A549 (cell line): Measurements from ENCODE around the gene CASP9. TPM values are rescaled to one million over a fixed set of nuclear protein-coding genes. Genes with fewer than 3 reads are reported as not detected.

Source experiments
- ATAC-seq, 2 experiments: fragments of 200-7000 bp in 1 of 2; fragments of >200 bp in 1 of 2; cut with Nextera tagmentation in 1 of 2; cut with Tn5 transposase in 1 of 2; 3 replicates each; pipeline versions ENCODE4 v1.8.0 to v1.9.1; 2018 to 2020; ENCODE audit warnings: mild to moderate bottlenecking in 1 of 2, moderate library complexity in 1 of 2
- CTCF ChIA-PET: fragments of 300-600 bp; sonication (Branson Sonifier 250); formaldehyde crosslinking; extraction: SDS; loops from one replicate; lab custom pipeline; 2021; ENCODE audit warnings: antibody characterized with exemption, inconsistent platforms; lab: Yijun Ruan, JAX
- POLR2A ChIA-PET: fragments of 350-600 bp; formaldehyde crosslinking; extraction: SDS; loops from one replicate; lab custom pipeline; 2021; ENCODE audit warnings: antibody characterized with exemption, inconsistent platforms; lab: Yijun Ruan, JAX
- DNase-seq, 2 experiments: peaks; one replicate each; pipeline versions ENCODE4 v3.0.0 to v3.0.0-alpha.2; 2011 to 2016; ENCODE audit warnings: low read depth in 1 of 2, low spot score in 1 of 2
- FAIRE-seq: peaks from 2 replicates; lab custom pipeline; 2011; peaks lifted over from hg19 to GRCh38; lab: Jason Lieb, UNC
- H3K27ac ChIP-seq, 2 experiments: fragments of >200 bp; sonication (Bioruptor Twin); formaldehyde crosslinking; 3 replicates each; pipeline ENCODE4 v1.5.1; 2016 to 2017
- H3K4me1 ChIP-seq: fragments of >200 bp; sonication (Bioruptor Twin); formaldehyde crosslinking; 3 replicates; pipeline ENCODE4 v1.6.1; 2016
- H3K4me2 ChIP-seq: fragments of >200 bp; sonication (Bioruptor Twin); formaldehyde crosslinking; 3 replicates; pipeline ENCODE4 v1.6.1; 2016
- H3K4me3 ChIP-seq: fragments of >200 bp; sonication (Bioruptor Twin); formaldehyde crosslinking; 3 replicates; pipeline ENCODE4 v1.5.1; 2016
- H3K9me3 ChIP-seq: fragments of >200 bp; sonication (Bioruptor Twin); formaldehyde crosslinking; 3 replicates; pipeline ENCODE4 v1.6.1; 2016
- CHD4 ChIP-seq: fragments of 200-600 bp; sonication (generic); IDR thresholded peaks from 2 replicates; pipeline ENCODE4 v1.6.1; 2016; ENCODE audit warnings: antibody characterized with exemption, mild to moderate bottlenecking, borderline replicate concordance
- EHF ChIP-seq: fragments of 250-450 bp; sonication (Bioruptor Pico); IDR thresholded peaks from 2 replicates; pipeline ENCODE4 v1.5.0; 2020; ENCODE audit warnings: mild to moderate bottlenecking
- ELK1 ChIP-seq: fragments of 150-350 bp; IDR thresholded peaks from 2 replicates; pipeline ENCODE4 v1.6.1; 2014; ENCODE audit warnings: low read depth, mild to moderate bottlenecking, low read length
- FOSB ChIP-seq: fragments of 250-450 bp; sonication (Bioruptor Pico); IDR thresholded peaks from 2 replicates; pipeline ENCODE4 v1.5.0; 2020; ENCODE audit warnings: mild to moderate bottlenecking, moderate library complexity
- FOSL2 ChIP-seq, 2 experiments: fragments of 450-650 bp in 1 of 2; fragments of >200 bp in 1 of 2; sonication (Bioruptor Twin) in 1 of 2; formaldehyde crosslinking; IDR thresholded peaks; 2 replicates each; pipeline versions ENCODE4 v1.5.0 to v1.6.1; 2016 to 2020; ENCODE audit warnings: mild to moderate bottlenecking in 1 of 2, moderate library complexity in 1 of 2
- GATA3 ChIP-seq: IDR thresholded peaks from 2 replicates; pipeline ENCODE4 v1.6.1; 2012; ENCODE audit warnings: borderline replicate concordance
- HDAC2 ChIP-seq: fragments of 200-600 bp; sonication (generic); IDR thresholded peaks from 2 replicates; pipeline ENCODE4 v1.6.1; 2016
- HES2 ChIP-seq: fragments of >200 bp; sonication (Bioruptor Twin); formaldehyde crosslinking; IDR thresholded peaks from 2 replicates; pipeline ENCODE4 v1.6.1; 2016
- HOXA7 ChIP-seq: fragments of 250-450 bp; sonication (Bioruptor Pico); IDR thresholded peaks from 2 replicates; pipeline ENCODE4 v1.5.0; 2020; ENCODE audit warnings: mild to moderate bottlenecking, moderate library complexity
- MAFK ChIP-seq: fragments of 450-650 bp; IDR thresholded peaks from 2 replicates; pipeline ENCODE4 v1.6.1; 2014; ENCODE audit not compliant: partially characterized antibody
- MAX ChIP-seq: IDR thresholded peaks from 2 replicates; pipeline ENCODE4 v1.6.1; 2012
- PHF8 ChIP-seq: fragments of 200-600 bp; sonication (generic); IDR thresholded peaks from 2 replicates; pipeline ENCODE4 v1.6.1; 2016; ENCODE audit warnings: low read depth, mild to moderate bottlenecking, antibody characterized with exemption, moderate library complexity, borderline replicate concordance
- RARB ChIP-seq: fragments of 250-450 bp; sonication (Bioruptor Pico); IDR thresholded peaks from 2 replicates; pipeline ENCODE4 v1.8.0; 2021; ENCODE audit warnings: mild to moderate bottlenecking, moderate library complexity
- RCOR1 ChIP-seq: fragments of 150-350 bp; IDR thresholded peaks from 2 replicates; pipeline ENCODE4 v1.6.1; 2014; ENCODE audit warnings: antibody characterized with exemption, low read length, low read depth
- WGBS: methylation state at CpG from one replicate; pipeline ENCODE4 v1.1.6; 2017; ENCODE audit errors: missing lambda C conversion rate; 5-methylcytosine and 5-hydroxymethylcytosine counted together
- polyA plus RNA-seq, 4 experiments: library from polyadenylated mRNA; depleted of rRNA in 3 of 4; stranded (reverse); fragments of >200 nt; fragmentation: RNase III in 1 of 4; extraction: RNeasy Plus Mini Kit Qiagen cat#74134 plus additional on column Dnase treatment in 1 of 4; gene quantifications; 2 replicates in 3 of 4; 3 replicates in 1 of 4; pipeline ENCODE4 v1.2.3, GENCODE V29; 2011 to 2017
- TF ChIP-seq, protein P1 (sequence below): fragments of 200-600 bp; sonication (generic); IDR thresholded peaks from 2 replicates; pipeline ENCODE4 v1.6.1; 2016; ENCODE audit warnings: antibody characterized with exemption, mild to moderate bottlenecking, moderate library complexity
- TF ChIP-seq, protein P2 (sequence below): fragments of >200 bp; sonication (Bioruptor Twin); formaldehyde crosslinking; IDR thresholded peaks from 3 replicates; pipeline ENCODE4 v1.5.1; 2016
- TF ChIP-seq, protein P3 (sequence below): fragments of >200 bp; sonication (Bioruptor Twin); formaldehyde crosslinking; IDR thresholded peaks from 3 replicates; pipeline ENCODE4 v1.6.1; 2016

CASP9 gene
- polyA plus RNA-seq, 2 of the 4 experiments (the other 2 are of a cell fraction): 11.0 to 16.1 TPM

DNA sequence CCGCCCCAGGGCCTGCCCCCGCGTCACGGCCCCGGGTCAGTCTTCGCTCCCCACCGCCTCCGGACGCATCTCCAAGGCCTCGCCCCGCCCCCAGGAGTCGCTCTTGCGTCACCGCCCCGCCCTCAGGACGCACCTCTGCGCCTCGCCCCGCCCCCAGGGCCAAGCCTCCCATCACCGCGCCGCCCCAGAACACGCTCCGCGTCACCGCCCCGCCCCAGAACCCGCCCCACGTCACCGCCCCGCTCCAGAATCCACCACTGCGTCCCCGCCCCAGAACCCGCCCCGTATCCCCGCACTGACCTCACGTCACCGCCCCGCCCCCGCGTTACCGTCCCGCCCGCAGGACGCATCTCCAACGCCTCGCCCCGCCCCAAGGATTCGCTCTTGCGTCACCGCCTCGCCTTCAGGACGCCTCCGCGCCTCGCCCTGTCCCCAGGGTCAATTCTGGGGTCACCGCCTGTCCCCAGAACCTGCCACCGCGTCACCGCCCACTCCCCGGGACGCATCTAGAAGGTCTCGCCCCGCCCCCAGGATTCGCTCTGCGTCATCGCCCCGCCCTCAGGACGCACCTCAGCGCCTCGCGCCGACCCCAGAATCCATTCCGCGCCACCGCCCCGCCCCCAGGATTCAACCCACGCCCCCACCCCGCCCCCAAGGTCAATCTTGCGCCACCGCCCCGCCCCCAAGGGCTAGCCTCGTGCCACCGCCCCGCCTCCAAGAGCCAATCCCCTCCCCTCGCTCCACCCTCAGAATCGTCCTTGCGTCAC is 451 bp upstream of the CASP9 start:
- Histone ChIP-seq H3K4me1 (peaks cover 14% of the 10 kb centered on the region; the same call in 2 of the 3 replicates), H3K9me3 (no peaks in the 10 kb centered on the region), H3K4me3 (peak overlapping the region; percentile 76), H3K27ac (peak overlapping the region; percentile 89 to 98), H3K4me2 (peak overlapping the region; percentile 70; the same call in 1 of the 3 replicates)
- peak; percentile 43 to 98 for DNase-seq
- CTCF ChIA-PET: interaction anchor here (0.6 to 1.2 kb wide), 2 partner anchors 10 to 239 kb away, joined by 3 read pairs; no protein-coding TSS in a partner anchor
- FAIRE-seq: no peak
- peak; percentile 56 to 68 for ATAC-seq
- POLR2A ChIA-PET: no interaction called here
- no peak for TF ChIP-seq FOSL2 (IDR thresholded peaks at IDR 0.05)
- 0 out of 2 replicates have a peak, but pooled peaks have one; percentile 18 for TF ChIP-seq FOSL2 (CRISPR knock-in tag; IDR thresholded peaks at IDR 0.05)
- no peak; the same call in 1 of the 2 replicates for TF ChIP-seq MAX
- no CpG with 5 or more reads among the region's 88 CpGs for WGBS

DNA sequence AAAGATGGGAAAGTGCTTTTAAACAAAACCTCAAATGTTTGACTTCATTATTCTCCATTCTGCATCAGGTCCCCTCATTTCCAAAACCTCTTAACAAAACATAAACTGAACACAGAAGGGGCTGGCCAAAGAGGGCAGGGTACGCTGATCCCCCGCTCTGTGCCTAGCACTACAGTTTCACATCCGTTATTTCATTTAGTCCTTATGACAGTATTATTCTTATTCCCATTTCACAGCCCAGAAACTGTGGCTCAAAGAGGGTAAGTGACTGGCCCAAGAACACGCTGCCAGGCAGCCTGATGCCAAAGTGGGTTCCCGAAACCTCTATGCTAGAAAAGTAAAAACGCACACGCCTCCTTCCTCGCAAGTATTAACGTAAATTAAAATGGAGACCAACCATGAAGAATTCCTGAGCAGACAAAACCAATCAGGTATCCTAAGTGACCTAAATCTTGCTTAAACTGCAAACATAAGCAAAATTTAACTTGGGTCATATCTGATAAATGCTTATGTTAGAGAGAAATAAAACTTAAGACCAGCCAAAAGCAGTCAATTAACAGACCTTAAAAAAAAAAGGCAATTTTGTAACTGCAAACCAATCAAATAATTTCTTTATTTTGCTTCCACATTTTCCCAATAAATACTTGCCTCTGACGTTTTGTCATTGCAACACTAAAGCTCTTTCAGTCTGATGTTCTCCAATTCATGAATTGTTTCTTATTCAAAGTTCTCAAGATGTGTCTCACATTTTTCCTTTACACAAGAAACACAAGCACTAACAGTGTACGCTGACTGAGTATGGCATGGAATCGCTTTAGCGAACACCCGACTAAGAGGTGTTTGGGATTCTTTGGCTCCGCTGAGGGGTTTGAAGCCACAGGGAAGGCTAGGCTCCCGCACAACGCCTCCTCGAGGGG is 653 bp downstream of the CASP9 start:
- Histone ChIP-seq H3K4me1 (peaks cover 14% of the 10 kb centered on the region; the same call in 2 of the 3 replicates), H3K27ac (peak overlapping the region; percentile 84 to 88), H3K4me3 (peak overlapping the region; percentile 76), H3K9me3 (no peaks in the 10 kb centered on the region), H3K4me2 (peak overlapping the region; percentile 70)
- FAIRE-seq (no peak), DNase-seq (peak in 1 of 2 experiments; percentile 6), ATAC-seq (no peak)
- POLR2A ChIA-PET: interaction anchor here (0.6 kb wide), 1 partner anchor 323 kb away, joined by 5 read pairs; no protein-coding TSS in a partner anchor
- 59% methylated on average over 13 of the region's 18 CpGs for WGBS
- TF ChIP-seq, protein P1, sequence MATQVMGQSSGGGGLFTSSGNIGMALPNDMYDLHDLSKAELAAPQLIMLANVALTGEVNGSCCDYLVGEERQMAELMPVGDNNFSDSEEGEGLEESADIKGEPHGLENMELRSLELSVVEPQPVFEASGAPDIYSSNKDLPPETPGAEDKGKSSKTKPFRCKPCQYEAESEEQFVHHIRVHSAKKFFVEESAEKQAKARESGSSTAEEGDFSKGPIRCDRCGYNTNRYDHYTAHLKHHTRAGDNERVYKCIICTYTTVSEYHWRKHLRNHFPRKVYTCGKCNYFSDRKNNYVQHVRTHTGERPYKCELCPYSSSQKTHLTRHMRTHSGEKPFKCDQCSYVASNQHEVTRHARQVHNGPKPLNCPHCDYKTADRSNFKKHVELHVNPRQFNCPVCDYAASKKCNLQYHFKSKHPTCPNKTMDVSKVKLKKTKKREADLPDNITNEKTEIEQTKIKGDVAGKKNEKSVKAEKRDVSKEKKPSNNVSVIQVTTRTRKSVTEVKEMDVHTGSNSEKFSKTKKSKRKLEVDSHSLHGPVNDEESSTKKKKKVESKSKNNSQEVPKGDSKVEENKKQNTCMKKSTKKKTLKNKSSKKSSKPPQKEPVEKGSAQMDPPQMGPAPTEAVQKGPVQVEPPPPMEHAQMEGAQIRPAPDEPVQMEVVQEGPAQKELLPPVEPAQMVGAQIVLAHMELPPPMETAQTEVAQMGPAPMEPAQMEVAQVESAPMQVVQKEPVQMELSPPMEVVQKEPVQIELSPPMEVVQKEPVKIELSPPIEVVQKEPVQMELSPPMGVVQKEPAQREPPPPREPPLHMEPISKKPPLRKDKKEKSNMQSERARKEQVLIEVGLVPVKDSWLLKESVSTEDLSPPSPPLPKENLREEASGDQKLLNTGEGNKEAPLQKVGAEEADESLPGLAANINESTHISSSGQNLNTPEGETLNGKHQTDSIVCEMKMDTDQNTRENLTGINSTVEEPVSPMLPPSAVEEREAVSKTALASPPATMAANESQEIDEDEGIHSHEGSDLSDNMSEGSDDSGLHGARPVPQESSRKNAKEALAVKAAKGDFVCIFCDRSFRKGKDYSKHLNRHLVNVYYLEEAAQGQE: peak; percentile 38; the same call in 1 of the 2 replicates
- TF ChIP-seq RCOR1: no peak
- TF ChIP-seq CHD4: no peak
- TF ChIP-seq HES2: no peak
- TF ChIP-seq, protein P2, sequence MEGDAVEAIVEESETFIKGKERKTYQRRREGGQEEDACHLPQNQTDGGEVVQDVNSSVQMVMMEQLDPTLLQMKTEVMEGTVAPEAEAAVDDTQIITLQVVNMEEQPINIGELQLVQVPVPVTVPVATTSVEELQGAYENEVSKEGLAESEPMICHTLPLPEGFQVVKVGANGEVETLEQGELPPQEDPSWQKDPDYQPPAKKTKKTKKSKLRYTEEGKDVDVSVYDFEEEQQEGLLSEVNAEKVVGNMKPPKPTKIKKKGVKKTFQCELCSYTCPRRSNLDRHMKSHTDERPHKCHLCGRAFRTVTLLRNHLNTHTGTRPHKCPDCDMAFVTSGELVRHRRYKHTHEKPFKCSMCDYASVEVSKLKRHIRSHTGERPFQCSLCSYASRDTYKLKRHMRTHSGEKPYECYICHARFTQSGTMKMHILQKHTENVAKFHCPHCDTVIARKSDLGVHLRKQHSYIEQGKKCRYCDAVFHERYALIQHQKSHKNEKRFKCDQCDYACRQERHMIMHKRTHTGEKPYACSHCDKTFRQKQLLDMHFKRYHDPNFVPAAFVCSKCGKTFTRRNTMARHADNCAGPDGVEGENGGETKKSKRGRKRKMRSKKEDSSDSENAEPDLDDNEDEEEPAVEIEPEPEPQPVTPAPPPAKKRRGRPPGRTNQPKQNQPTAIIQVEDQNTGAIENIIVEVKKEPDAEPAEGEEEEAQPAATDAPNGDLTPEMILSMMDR: no peak
- no peak for TF ChIP-seq FOSB (CRISPR knock-in tag)
- no peak for TF ChIP-seq RARB (CRISPR knock-in tag)
- TF ChIP-seq MAFK: peak; percentile 84
- TF ChIP-seq PHF8: no peak
- no peak for TF ChIP-seq GATA3
- no peak for TF ChIP-seq HOXA7 (CRISPR knock-in tag)
- TF ChIP-seq, protein P3, sequence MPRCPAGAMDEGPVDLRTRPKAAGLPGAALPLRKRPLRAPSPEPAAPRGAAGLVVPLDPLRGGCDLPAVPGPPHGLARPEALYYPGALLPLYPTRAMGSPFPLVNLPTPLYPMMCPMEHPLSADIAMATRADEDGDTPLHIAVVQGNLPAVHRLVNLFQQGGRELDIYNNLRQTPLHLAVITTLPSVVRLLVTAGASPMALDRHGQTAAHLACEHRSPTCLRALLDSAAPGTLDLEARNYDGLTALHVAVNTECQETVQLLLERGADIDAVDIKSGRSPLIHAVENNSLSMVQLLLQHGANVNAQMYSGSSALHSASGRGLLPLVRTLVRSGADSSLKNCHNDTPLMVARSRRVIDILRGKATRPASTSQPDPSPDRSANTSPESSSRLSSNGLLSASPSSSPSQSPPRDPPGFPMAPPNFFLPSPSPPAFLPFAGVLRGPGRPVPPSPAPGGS: no peak
- TF ChIP-seq EHF: no peak
- TF ChIP-seq HDAC2: no peak
- TF ChIP-seq ELK1: no peak
- CTCF ChIA-PET: interaction anchor here (0.6 to 1.2 kb wide), 2 partner anchors 9 to 238 kb away, joined by 3 read pairs; no protein-coding TSS in a partner anchor
